Activated CD4-positive, CD25-positive, alpha-beta regulatory T cell treated with anti-CD3 and anti-CD28 coated beads, Interleukin-2, amount 50 U/mL, for 24 hours (primary cell): ENCODE results near the gene SLC17A1.
"Not testable (repeated sequence)": the region's sequence is repeated elsewhere in the genome, so short reads cannot be mapped to it uniquely, and the experiment has no call there.

Experiments
- ATAC-seq, 2 donors: fragments of 150-1000 bp; cut with Tn5 transposase; one replicate each; pipeline ENCODE4 v1.10.0; 2021; ENCODE audit warnings: mild to moderate bottlenecking in 1 of 2, moderate library complexity in 1 of 2

The SLC17A1 gene

DNA sequence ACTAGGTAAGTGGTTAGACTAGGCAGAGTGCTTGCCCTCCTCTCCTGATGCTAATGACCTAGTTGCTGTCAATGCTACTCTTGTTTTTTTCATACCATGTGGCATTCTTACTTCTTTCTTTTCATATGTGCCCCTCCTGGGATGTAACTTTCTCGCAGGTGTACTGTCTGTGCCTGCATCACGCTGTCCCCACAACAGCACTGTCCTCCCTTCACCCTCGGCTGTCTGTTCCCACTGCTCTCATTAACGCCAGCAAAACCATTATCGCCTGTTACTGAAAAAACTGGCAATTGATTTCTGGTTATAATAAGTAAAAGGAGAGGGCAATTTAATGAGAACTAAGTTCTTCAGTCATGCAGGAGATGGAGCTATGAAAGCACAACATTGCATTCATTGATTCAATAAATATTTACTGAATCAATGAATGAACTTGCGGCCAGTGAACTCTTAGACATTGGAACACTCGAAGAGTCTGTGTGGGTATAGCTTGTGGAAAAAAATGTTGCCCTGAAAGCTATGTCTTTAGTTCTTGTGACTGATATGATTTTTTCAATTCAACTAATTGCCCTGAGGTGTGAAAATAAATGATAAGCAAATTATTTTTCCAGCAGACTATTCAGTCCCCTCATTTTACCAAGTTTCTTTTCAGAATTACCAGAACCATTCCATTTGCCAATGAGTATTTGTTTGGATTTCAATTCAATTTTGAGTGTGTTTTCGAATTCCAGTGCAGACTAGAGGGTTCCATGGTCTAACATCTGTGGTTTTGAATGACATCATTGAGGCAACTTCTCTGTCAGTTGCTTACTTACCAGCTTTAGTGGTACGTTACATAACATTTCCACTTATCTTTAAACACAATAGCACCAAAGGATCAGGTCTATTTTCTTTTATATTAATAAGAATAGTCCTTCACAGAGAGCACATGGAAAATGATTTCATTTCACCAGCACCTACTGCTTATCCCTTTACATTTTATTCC lies 75.2 kb downstream of the SLC17A1 start:
- ATAC-seq = no peak

DNA sequence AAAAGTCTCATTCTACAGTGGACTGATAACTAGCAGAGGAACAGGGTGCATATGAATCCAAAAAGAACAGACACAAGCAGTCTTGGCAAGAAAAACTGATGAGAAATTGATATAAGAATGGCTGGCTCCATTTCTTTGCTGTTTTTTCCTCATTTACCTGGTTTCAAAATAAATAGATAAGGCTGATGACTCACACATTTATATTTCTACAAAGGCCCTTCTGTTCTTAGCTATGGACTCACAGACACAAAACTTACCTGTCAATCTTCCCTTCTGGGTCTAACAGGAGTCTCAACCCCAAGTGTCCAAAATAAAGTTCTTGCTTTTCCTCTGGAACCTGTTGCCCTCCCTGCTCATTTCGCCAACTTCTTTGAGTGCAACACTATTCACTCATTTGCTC lies 76.4 kb downstream of the SLC17A1 start:
- ATAC-seq = no peak

DNA sequence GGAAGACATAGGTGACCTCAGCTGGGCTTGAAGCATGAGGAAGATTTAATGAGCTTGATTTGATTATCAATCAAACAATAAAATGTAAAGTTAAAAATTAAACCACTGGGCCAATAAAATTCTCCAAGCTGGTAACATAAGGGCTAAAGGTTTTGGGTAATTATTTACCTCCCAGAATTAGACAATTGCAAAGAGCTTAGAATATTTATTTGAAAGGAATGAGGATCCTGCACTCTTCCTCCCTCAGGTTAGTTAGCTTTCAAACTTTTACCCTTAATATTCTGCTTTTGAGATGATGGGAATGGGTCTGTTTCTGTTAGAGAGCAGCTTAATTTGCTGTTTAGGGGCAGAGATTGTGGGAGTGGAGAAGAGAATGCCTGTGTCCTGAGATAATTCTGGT lies 77.3 kb downstream of the SLC17A1 start, which contains the start of gene SLC17A4:
Gene SLC17A4, plus strand, starts transcription at position 208 of the 400 bp plus-strand sequence. CDS start 7,221 bp downstream, outside the sequence.
- ATAC-seq = no peak

DNA sequence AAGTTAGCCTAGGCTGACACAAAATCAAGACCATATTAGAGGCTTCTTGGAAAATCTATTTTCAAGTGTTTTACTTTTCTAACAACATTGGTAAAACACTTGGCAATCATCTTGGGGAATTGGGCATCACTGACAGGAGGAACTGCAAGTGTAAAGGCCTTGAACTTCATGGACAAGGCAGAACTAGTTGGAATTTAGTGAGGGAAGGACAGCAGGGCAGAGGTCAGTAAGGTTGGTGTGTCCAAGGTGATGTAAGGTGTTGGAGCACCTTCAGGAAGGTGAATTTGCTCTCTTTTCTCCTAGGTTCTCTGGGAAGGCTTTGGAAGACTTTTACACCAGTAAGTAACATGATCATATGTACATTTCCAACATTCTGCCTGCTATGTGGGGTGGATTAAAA lies 78.8 kb downstream of the SLC17A1 start:
- no peak for ATAC-seq

DNA sequence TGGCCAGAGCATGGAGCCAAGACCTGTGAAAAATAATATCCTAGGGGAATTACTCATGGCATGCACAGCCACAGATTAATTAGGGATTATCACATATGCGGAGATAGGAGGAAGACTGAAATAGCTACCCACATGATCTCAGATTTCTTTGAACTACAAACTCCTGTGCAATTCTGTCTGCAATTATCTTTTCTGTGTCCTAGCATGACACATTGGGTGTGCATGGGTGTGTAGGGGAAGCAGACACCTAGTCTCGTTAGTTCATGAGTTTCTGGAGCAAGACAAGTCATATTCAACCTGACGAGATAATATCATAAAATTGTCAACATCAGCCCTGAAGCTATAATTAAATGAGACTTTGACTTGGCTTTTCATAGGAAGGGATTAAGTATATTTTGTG lies 80.9 kb downstream of the SLC17A1 start:
- no peak for ATAC-seq

DNA sequence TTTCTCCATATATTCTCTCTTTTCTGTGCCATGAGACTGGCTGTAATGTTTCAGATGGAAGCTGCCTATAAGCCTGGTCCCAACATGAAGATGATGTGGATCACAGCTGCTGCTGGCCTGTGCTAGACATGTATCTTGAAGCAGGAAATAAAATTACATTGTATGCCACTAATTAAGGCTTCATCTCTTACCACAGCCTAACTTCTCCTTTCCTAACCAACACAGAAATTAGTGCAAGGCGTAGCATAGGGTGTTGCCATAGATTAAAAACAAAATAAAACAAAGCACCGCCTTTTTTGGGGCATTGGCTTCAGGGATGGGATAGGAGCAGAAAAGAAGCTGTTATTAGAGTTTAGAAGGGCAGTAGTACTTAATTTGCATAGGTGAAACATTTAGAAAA lies 82.0 kb downstream of the SLC17A1 start:
- ATAC-seq = no peak

DNA sequence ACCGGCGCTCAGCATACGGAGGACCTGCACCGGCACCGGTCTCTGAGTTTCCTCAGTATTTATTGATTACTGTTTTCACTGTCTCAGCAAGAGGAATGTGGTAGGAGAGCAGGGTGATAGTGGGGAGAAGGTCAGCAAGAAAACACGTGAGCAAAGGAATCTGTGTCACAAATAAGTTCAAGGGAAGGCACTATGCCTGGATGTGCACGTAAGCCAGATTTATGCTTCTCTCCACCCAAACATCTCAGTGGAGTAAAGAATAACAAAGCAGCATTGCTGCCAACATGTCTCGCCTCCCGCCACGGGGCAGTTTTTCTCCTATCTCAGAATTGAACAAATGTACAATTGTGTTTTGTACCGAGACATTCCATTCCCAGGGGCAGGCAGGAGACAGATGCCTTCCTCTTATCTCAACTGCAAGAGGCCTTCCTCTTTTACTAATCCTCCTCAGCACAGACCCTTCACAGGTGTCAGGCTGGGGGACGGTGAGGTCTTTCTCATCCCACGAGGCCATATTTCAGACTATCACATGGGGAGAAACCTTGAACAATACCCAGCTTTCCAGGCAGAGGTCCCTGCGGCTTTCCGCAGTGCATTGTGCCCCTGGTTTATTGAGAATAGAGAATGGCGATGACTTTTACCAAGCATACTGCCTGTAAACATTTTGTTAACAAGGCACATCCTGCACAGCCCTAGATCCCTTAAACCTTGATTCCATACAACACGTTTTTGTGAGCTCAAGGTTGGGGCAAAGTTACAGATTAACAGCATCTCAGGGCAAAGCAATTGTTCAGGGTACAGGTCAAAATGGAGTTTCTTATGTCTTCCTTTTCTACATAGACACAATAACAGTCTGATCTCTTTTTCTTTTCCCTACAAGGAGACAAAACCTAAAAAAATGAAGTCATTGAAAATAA lies 83.0 kb downstream of the SLC17A1 start:
- not testable (repeated sequence) for ATAC-seq

DNA sequence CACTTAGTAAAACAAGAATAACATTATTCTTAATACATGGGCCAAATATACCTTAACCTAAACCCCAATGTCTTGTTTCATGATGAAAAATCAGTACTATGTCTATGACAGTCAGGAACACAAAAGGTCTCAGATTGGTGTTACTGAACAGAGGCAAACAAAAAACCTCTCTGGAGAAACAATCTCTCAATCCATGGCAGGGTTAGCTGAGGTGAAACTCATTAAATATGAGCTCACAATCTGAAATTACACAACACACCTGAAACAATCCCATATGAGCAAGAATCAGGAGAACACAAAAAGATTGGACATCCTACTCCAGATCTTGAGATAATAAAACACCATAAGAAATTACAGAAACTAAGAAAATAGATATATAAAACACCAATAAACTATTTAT lies 83.8 kb downstream of the SLC17A1 start:
- ATAC-seq = no peak

DNA sequence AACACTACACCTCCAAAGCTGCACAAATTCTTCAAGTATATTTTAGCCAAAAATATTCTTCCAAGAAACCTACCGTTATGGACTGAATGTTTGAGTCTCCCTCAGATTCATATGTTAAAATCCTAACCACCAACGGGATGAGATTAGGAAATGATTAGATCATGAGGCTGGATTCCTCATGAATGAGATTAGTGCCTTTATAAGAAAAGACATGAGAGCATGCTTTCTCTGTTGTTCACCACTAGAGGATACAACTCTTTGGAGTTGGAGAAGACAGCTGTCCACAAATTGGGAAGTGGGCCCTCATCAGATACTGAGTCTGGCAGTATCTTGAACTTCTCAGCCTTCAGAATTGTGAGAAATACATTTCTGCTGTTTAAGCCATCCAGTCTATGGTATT lies 84.4 kb downstream of the SLC17A1 start:
- ATAC-seq = no peak

DNA sequence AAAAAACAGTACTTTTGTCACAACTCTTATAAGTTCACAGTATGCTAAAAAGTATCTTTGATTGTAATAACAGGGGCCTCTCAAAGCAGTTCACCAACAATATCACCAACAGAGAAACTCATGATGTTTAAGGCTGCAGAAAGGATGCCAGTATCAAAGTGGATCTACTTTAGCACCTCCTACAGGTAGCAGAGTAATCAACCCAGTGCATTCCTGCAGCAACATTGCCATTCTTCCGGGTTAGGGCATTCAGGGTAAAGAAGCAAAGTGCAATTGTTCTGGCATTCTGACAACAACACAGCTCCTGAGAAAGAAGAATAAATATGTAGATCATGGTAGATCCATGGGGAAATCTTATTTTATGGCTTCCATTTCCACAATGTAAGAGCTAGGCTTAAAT lies 84.9 kb downstream of the SLC17A1 start:
- no peak for ATAC-seq

DNA sequence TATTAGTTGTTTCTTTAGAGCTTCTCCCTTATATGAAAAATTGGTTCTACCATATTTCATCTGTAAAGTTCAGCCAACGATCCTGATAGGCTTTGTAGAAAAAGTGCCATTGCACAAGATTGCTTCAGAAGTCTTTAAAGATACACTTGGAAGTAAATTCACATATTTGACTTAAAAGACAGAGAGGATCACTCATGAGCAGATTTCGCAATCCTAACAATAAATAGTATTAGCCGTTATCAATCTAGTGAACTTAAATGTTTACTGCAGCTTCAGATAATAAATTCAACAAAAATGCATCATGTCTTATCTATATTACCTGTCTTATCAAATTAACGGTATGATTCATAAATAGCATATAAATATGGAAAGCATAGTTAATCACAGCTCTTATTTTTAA lies 86.0 kb downstream of the SLC17A1 start:
- ATAC-seq = no peak

DNA sequence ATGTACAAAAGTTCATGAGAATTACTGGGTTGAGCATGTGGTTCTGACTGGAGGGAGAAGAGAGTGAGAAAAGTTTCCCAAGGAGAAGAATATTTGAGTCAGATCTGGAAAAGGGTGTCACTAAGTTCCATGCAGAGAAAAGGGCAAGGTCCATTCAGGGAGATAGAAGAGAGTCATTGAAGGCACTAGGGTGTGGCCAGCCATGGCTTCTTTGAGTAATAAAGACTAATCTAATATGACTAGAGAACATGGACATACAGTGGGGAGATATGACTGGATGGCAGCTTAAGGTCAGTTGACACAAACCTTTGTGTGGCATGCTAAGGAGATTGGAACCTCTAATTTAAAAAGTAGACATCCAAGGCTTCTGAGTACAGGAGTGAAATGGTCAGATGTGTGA lies 88.0 kb downstream of the SLC17A1 start:
- no peak for ATAC-seq

DNA sequence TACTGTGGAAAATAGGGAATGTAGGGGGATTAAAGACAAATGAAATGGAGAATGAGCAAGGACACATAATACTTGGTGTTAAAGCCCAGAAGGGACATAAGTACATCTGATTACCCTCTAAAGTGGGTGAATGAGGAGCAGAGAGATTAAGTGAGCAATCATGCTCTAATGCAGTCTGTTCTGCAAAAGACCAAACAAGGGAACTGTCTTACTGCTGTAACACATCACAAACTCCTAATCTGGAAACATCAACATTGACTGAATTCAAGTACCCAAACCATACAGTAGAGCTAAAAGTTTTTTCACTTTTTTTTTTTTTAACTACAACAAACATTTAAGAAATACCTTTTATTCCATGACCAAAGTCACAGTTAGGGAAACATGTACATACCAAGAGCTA lies 96.6 kb downstream of the SLC17A1 start:
- ATAC-seq = no peak
